GM21825 (cell line): ENCODE measurements around the gene TM6SF1.
"Not testable (repeated sequence)": the region's sequence is repeated elsewhere in the genome, so short reads cannot be mapped to it uniquely, and the experiment has no call there.

ENCODE experiments used
- ATAC-seq: cut with Tn5 transposase; IDR thresholded peaks from one replicate; pipeline ENCODE4 v1.9.1; 2021; ENCODE audit warnings: mild to moderate bottlenecking, moderate library complexity; ENCODE audit not compliant: unreplicated experiment

TM6SF1 gene

GRCh38 chr15:83106994-83107840 lies at the start of gene TM6SF1:
TSS of gene TM6SF1 (plus strand) at chr15:83107645. CDS start at chr15:83107681, 36 bp downstream.
- no peak for ATAC-seq

DNA sequence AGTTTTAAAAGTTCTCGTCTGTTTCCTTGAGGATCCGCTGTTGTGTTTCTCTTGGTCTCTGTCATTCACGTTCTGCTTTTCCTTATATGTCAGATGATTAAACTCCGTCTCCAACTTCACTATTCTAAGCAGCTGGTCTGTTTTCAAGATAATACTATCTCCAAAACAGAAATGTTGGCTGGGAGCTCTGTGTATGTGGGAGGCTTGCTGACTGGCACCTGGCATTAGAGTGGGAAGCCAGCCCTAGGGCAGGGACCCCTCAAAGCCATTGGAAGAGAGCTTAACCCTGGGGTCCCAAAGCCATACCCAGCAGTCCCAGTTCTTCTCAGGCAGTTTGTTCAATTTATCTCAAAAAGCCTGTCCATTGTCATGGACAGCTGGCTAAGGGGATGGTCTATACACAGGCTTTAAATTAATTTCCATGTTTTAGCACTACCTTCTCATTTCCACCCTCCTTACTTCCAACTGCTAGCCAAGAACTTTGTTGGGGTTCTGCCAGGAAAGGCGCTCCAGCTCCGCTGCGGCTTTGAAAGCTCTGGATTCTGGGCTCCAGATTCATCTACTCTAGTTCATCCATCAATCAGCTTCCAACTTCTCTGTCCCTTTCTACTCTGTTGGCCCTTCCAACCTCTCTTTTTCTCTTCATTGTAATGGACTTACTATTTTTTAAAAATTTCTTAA lies 49.6 kb upstream of the TM6SF1 start:
- ATAC-seq, result no peak

GRCh38 chr15:83061680-83062079 lies 45.8 kb upstream of the TM6SF1 start:
- ATAC-seq, result no peak

DNA sequence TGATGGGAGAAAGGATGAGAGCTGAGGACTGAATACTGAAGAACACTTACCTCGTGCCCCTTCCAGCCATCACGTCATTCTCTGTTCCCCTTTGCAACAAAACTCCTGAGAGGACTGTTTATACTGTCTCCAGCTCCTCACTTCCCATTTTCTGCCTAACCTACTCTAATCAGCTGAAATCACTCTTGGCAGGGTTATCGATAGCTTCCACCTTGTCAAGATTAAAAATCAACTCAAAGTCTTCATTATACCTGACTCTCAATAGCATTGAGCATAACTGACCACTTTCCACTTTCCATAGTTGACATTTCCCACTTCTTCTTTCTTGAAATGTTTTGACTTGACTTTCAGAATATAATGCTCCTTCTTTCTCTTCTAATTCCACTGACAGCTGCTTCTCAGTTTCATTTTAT lies 44.7 kb upstream of the TM6SF1 start:
- ATAC-seq, result no peak

DNA sequence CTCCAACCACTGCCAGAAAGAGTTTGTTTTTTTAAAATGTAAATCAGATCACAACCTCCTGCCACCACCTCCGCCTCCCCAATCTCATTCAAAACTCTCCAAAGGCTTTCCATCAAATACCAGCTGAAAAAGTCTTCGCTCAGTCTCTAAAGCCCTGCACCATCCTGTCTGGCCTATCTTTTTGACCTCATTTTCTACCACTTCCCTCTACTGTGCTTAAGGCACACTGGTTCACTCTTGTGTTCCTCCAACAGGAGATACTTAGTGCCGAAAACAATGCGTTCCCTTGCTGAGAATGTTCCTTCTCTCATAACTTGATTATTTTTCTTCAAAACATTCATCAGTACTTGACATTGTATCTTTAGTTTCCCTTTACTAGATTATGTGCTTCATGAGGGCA lies 43.9 kb upstream of the TM6SF1 start:
- ATAC-seq, result no peak

- no peak for ATAC-seq
Observed at GRCh38 chr15:83064859-83065258, 42.6 kb upstream of the TM6SF1 start.

- no peak for ATAC-seq
Observed at GRCh38 chr15:83065431-83065830, 42.0 kb upstream of the TM6SF1 start.

- ATAC-seq, result no peak
Observed at GRCh38 chr15:83066034-83066733, 41.3 kb upstream of the TM6SF1 start.

GRCh38 chr15:83066734-83067637 lies 40.5 kb upstream of the TM6SF1 start, which contains the start of gene BTBD1:
TSS of gene BTBD1 (minus strand) at chr15:83067252. CDS start at chr15:83067151, 101 bp downstream.
- peak; percentile 85 for ATAC-seq

GRCh38 chr15:83067638-83067962 lies 39.8 kb upstream of the TM6SF1 start:
- no peak for ATAC-seq

- no peak for ATAC-seq
Observed at GRCh38 chr15:83068054-83068453, 39.4 kb upstream of the TM6SF1 start.

DNA sequence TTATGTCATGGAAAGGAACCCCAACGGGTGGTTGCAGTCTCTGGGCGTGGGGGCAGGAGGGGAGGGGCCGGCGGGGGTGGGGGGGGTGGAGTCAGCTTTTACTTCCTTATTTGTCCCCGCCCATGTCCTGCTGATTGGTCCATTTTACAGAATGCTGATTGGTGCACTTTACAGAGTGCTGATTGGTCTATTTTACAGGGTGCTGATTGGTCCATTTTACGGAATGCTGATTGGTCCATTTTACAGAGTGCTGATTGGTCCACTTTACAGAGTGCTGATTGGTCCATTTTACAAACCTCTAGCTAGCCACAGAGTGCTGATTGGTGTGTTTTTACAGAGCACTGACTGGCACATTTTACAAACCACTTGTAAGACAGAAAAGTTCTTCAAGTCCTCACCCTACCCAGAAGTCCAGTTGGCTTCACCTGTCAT lies 38.2 kb upstream of the TM6SF1 start:
- not testable (repeated sequence) for ATAC-seq

GRCh38 chr15:83077491-83078230 lies 29.8 kb upstream of the TM6SF1 start:
- no peak for ATAC-seq

DNA sequence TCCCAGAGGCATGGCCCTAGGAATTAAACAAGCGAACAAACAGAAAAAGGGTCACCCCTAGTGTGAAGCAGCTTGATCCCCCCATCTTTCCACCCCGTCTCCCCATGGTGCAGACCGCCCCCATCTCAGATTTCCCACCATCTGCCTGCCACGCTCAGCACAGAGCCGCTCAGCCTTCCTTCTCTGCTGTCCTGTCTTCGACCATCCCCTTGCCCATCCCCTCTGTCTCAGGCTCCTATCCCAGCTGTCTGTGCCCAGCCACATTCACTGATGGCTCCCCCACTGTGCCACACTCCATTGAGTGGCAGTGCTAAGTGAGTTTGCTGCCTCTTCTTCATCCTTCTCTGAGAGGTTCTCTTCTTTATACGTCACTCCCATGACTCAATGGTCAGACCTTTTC lies 28.7 kb upstream of the TM6SF1 start:
- no peak for ATAC-seq

GRCh38 chr15:83081256-83082014 lies 26.0 kb upstream of the TM6SF1 start:
- no peak for ATAC-seq

DNA sequence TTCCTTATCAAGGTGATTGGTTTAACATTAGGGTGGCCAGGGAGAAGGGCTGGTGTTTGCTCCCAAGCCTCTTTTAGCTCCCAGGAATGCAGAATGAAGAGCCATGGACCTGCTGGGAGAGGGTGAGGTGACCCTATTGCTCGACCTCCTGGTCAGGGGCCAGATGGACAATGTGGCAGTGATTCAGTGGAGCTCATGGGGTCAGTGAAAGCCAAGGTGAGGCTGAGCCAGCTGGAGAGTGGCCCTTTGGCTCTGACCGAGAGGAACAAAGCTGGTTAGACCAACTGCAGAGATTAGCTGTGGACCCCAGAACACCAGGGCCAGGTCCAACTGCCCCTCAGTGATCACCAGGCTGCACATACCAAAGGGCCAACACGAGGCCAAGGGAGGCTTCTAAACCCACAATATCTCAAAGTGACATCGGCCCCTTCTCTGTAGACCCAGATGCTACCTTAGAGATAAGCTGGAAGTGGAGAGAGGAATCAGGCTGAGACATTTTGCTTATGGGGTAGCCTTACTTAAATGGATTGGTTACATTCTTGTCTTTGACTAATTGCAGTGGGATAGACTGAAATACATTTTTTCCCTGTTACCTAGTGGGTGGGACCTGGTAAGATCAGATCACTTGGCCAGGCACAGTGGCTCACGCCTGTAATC lies 24.6 kb upstream of the TM6SF1 start:
- no peak for ATAC-seq

GRCh38 chr15:83085461-83085860 lies 22.0 kb upstream of the TM6SF1 start:
- ATAC-seq, result not testable (repeated sequence)

DNA sequence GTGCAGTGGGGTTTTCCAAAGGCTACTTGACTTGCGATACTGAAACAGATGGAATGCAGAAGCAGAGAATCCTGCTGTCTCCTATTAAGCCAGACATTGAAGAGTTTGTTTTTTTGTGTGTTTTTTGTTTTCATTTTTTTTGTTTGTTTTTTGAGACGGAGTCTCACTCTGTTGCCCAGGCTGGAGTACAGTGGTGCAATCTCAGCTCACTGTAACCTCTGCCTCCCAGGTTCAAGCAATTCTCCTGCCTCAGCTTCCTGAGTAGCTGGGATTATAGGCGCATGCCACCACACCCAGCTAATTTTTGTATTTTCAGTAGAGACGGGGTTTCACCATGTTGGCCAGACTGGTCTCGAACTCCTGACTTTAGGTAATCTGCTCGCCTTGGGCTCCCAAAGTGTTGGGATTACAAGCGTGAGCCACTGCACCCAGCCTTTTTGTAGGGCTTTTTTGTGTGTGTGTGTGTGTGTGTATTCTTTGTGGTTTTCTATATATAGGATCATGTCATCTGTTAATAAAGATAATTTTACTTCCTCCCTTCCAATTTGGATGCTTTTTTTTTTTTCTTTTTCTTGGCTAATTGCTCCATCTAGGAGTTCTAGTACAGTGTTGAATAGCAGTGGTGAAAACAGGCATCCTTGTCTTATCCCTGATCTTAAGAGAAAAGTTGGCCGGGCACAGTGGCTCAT lies 21.4 kb upstream of the TM6SF1 start:
- not testable (repeated sequence) for ATAC-seq
